ENCODE data around the gene TESK1.

TESK1 gene

GRCh38 chr9:35598866-35599590 is 6.0 kb upstream of the TESK1 start:
- Histone ChIP-seq H3K27me3 (ENCODE audit: insufficient read depth, low read length) (no peaks in the 10 kb centered on the region), H3K4me2 (ENCODE audit: low read length) (no peak overlapping the region), H2AFZ (ENCODE audit: low read length) (no peak overlapping the region), H3K9ac (ENCODE audit: low read length) (no peak overlapping the region), H3K9me2 (ENCODE audit: low read depth, low read length) (no peaks in the 10 kb centered on the region), H3K4me3 (ENCODE audit: low read depth, low read length, poor library complexity, severe bottlenecking) (no peak overlapping the region), H3K36me3 (ENCODE audit: insufficient read depth, low read length) (no peaks in the 10 kb centered on the region; the same call in 1 of the 2 replicates), H3K4me1 (ENCODE audit: insufficient read depth, low read length, severe bottlenecking) (peaks cover 10% of the 10 kb centered on the region), H3F3A (ENCODE audit: insufficient read depth, low read length) (no peaks in the 10 kb centered on the region), H3K27ac (ENCODE audit: low read depth, low read length, poor library complexity, severe bottlenecking) (no peak overlapping the region), H3K9me3 (ENCODE audit: low read length) (peaks cover 11% of the 10 kb centered on the region), H4K20me1 (ENCODE audit: insufficient read depth, low read length) (no peaks in the 10 kb centered on the region), H3K79me2 (ENCODE audit: insufficient read depth, low read length) (no peaks in the 10 kb centered on the region)
- TF ChIP-seq EZH2 (IDR thresholded peaks at IDR 0.05; ENCODE audit: borderline replicate concordance, low read length): no peak
- TF ChIP-seq, protein P1, sequence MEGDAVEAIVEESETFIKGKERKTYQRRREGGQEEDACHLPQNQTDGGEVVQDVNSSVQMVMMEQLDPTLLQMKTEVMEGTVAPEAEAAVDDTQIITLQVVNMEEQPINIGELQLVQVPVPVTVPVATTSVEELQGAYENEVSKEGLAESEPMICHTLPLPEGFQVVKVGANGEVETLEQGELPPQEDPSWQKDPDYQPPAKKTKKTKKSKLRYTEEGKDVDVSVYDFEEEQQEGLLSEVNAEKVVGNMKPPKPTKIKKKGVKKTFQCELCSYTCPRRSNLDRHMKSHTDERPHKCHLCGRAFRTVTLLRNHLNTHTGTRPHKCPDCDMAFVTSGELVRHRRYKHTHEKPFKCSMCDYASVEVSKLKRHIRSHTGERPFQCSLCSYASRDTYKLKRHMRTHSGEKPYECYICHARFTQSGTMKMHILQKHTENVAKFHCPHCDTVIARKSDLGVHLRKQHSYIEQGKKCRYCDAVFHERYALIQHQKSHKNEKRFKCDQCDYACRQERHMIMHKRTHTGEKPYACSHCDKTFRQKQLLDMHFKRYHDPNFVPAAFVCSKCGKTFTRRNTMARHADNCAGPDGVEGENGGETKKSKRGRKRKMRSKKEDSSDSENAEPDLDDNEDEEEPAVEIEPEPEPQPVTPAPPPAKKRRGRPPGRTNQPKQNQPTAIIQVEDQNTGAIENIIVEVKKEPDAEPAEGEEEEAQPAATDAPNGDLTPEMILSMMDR (IDR thresholded peaks at IDR 0.05; ENCODE audit: low read length): no peak

DNA sequence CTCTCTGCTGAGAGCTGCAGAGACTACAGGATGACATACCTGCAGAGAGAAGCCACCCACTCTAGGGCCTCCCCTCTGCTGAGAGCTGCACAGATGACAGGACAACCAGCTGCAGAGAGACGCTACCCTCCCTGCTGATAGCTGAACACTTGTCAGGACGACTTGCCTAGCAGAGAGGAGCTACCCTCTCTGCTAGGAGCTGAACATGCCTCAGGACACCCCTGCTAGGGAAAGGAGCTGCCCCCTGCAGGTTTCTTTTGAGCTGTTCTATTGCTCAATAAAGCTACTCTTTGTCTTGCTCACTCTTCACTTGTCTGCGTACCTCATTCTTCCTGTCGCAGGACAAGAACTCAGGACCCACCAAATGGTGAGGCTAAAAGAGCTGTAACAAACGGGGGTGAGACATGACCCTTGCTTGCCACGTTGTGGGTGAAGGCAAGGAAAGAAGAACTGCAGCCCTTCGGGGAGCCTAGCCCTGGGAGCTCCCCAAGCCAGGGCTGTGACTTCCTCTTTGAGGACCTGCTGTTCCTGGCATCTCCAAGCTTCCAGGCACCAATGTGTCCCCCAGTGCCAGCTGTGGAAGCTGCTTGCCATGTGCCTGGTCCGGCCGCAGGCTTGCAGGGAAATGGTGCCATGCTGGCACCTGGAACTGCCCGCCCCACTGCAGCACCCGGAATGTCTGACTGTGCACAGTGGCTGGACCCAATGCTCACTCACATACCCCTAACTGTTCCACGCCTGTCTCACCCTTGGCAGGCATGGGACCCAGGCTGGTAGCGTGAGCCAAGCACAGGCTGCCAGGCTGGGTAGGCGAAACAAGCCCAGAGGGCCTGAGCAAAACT is 5.1 kb upstream of the TESK1 start:
- TF ChIP-seq, protein P1 (IDR thresholded peaks at IDR 0.05; ENCODE audit: low read length): peak; percentile 22; the same call in 1 of the 2 replicates
- TF ChIP-seq EZH2 (IDR thresholded peaks at IDR 0.05; ENCODE audit: borderline replicate concordance, low read length): no peak
- Histone ChIP-seq H3K9me2 (ENCODE audit: low read depth, low read length) (no peaks in the 10 kb centered on the region), H3K36me3 (ENCODE audit: insufficient read depth, low read length) (no peaks in the 10 kb centered on the region; the same call in 1 of the 2 replicates), H3F3A (ENCODE audit: insufficient read depth, low read length) (no peaks in the 10 kb centered on the region), H3K9ac (ENCODE audit: low read length) (no peak overlapping the region), H3K4me2 (ENCODE audit: low read length) (no peak overlapping the region), H3K4me1 (ENCODE audit: insufficient read depth, low read length, severe bottlenecking) (peaks cover 14% of the 10 kb centered on the region), H2AFZ (ENCODE audit: low read length) (no peak overlapping the region), H4K20me1 (ENCODE audit: insufficient read depth, low read length) (no peaks in the 10 kb centered on the region), H3K27me3 (ENCODE audit: insufficient read depth, low read length) (no peaks in the 10 kb centered on the region), H3K27ac (ENCODE audit: low read depth, low read length, poor library complexity, severe bottlenecking) (no peak overlapping the region), H3K79me2 (ENCODE audit: insufficient read depth, low read length) (no peaks in the 10 kb centered on the region), H3K9me3 (ENCODE audit: low read length) (peaks cover 7% of the 10 kb centered on the region), H3K4me3 (ENCODE audit: low read depth, low read length, poor library complexity, severe bottlenecking) (no peak overlapping the region)

GRCh38 chr9:35603506-35603985 is 1.5 kb upstream of the TESK1 start:
- peak overlapping the region; percentile 36 for H3K27ac ChIP-seq (ENCODE audit: low read depth, low read length, poor library complexity, severe bottlenecking)
- peak overlapping the region; percentile 90 for H3K4me2 ChIP-seq (ENCODE audit: low read length)
- H3F3A ChIP-seq (ENCODE audit: insufficient read depth, low read length): no peaks in the 10 kb centered on the region
- peak overlapping the region; percentile 62 for H3K4me3 ChIP-seq (ENCODE audit: low read depth, low read length, poor library complexity, severe bottlenecking)
- peaks cover 11% of the 10 kb centered on the region; the same call in 1 of the 2 replicates for H3K79me2 ChIP-seq (ENCODE audit: insufficient read depth, low read length)
- TF ChIP-seq, protein P1 (IDR thresholded peaks at IDR 0.05; ENCODE audit: low read length): no peak
- no peak for TF ChIP-seq EZH2 (IDR thresholded peaks at IDR 0.05; ENCODE audit: borderline replicate concordance, low read length)
- H3K36me3 ChIP-seq (ENCODE audit: insufficient read depth, low read length): peaks cover 19% of the 10 kb centered on the region
- no peaks in the 10 kb centered on the region for H3K9me2 ChIP-seq (ENCODE audit: low read depth, low read length)
- H3K4me1 ChIP-seq (ENCODE audit: insufficient read depth, low read length, severe bottlenecking): peaks cover 31% of the 10 kb centered on the region
- H2AFZ ChIP-seq (ENCODE audit: low read length): peak overlapping the region; percentile 56; the same call in 1 of the 2 replicates
- H3K9ac ChIP-seq (ENCODE audit: low read length): peak overlapping the region; percentile 72
- H3K9me3 ChIP-seq (ENCODE audit: low read length): peaks cover 4% of the 10 kb centered on the region
- H4K20me1 ChIP-seq (ENCODE audit: insufficient read depth, low read length): no peaks in the 10 kb centered on the region
- no peaks in the 10 kb centered on the region for H3K27me3 ChIP-seq (ENCODE audit: insufficient read depth, low read length)
